SU-DHL-6 (cell line): Measurements from ENCODE around the gene EPB41L5.

Experiments used
- EZH2phosphoT487 ChIP-seq: fragments of 200-600 bp; sonication (generic), shearing (Covaris generic); conservative IDR thresholded peaks from 2 replicates; pipeline ENCODE4 v1.6.1; 2018; ENCODE audit warnings: mild to moderate bottlenecking, antibody characterized with exemption, low read length, moderate library complexity, mixed read lengths
- TF ChIP-seq, protein P1 (sequence below): fragments of 200-600 bp; sonication (generic); IDR thresholded peaks from one replicate; pipeline ENCODE4 v1.5.1; 2017; ENCODE audit warnings: antibody characterized with exemption, mild to moderate bottlenecking, low read length, moderate library complexity; ENCODE audit not compliant: insufficient read depth, poor library complexity, severe bottlenecking

DNA sequence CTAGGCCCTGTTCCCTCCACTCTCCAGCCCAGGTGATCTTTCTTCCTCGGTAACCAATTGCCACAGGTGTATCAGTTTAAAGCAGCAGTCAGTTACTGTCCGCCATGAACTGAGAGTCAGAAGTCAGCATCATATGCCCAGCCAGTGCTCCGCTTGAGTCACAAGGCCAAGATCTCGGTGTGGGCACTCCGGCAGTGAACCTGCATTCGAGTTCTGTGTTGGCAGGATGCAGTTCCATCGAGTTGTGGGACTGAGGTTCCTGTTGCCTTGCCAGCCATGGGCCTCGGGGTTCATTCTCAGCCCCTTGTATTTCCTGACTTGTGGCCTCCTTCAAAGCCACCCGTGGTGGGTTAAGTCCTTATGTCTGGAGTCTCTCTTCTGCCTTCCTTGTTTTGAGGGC is 213.4 kb downstream of the EPB41L5 start:
- TF ChIP-seq, protein P1, sequence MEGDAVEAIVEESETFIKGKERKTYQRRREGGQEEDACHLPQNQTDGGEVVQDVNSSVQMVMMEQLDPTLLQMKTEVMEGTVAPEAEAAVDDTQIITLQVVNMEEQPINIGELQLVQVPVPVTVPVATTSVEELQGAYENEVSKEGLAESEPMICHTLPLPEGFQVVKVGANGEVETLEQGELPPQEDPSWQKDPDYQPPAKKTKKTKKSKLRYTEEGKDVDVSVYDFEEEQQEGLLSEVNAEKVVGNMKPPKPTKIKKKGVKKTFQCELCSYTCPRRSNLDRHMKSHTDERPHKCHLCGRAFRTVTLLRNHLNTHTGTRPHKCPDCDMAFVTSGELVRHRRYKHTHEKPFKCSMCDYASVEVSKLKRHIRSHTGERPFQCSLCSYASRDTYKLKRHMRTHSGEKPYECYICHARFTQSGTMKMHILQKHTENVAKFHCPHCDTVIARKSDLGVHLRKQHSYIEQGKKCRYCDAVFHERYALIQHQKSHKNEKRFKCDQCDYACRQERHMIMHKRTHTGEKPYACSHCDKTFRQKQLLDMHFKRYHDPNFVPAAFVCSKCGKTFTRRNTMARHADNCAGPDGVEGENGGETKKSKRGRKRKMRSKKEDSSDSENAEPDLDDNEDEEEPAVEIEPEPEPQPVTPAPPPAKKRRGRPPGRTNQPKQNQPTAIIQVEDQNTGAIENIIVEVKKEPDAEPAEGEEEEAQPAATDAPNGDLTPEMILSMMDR, result no peak
- TF ChIP-seq EZH2phosphoT487, result no peak
